ENCODE measurements around the gene WASHC4. TPM values are rescaled to one million over a fixed set of nuclear protein-coding genes. Genes with fewer than 3 reads are reported as not detected.

The WASHC4 gene
- total and polyA plus RNA-seq, 11 donors = 9.3 to 42.9 (median 23.2) TPM

DNA sequence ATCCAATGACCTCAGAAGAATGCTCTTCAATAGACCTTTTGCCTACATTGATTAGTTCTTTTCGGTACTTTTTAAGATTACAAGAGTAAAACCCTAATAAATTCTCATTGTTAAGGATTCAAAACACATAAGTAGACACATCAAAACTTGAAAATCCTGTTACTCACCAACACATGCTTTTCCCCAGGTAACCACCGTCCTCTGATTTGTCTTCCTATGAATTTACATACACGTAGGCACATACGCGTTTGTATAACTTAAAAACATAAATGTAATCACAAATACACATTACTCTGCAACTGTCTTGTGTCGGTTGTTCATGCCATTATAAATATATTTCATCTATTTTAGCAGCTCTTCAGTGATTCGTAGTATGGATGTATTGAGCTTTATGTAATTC, 910 bp upstream of the WASHC4 start:
- TF ChIP-seq, protein P1, sequence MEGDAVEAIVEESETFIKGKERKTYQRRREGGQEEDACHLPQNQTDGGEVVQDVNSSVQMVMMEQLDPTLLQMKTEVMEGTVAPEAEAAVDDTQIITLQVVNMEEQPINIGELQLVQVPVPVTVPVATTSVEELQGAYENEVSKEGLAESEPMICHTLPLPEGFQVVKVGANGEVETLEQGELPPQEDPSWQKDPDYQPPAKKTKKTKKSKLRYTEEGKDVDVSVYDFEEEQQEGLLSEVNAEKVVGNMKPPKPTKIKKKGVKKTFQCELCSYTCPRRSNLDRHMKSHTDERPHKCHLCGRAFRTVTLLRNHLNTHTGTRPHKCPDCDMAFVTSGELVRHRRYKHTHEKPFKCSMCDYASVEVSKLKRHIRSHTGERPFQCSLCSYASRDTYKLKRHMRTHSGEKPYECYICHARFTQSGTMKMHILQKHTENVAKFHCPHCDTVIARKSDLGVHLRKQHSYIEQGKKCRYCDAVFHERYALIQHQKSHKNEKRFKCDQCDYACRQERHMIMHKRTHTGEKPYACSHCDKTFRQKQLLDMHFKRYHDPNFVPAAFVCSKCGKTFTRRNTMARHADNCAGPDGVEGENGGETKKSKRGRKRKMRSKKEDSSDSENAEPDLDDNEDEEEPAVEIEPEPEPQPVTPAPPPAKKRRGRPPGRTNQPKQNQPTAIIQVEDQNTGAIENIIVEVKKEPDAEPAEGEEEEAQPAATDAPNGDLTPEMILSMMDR (IDR thresholded peaks at IDR 0.05) = no peak
- no peak for TF ChIP-seq POLR2A (IDR thresholded peaks at IDR 0.05)

DNA sequence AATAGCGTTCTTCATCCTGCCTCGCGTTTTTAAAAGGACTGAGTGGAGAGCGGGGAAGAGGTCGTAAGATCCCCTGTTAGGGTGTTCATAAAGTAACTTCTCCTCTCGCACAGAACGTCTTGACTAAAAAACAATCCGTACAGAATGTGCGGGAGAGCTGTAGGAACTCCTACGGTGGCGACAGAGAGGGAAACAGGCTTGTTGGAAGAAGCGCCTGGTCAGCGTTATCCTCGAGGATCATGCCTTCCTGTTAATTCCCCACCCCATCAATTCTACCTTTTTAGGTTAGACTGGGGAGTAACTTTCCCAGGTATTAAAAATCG, 399 bp upstream of the WASHC4 start:
- peak; percentile 18 to 63 (median 46) for ATAC-seq
- no peaks in the 10 kb centered on the region for H3K9me3 ChIP-seq
- H3K27me3 ChIP-seq = no peaks in the 10 kb centered on the region
- TF ChIP-seq, protein P1 (IDR thresholded peaks at IDR 0.05) = no peak
- TF ChIP-seq POLR2A (IDR thresholded peaks at IDR 0.05) = no peak
- H3K4me3 ChIP-seq = peak overlapping the region; percentile 64 to 99 (median 84)
- DNase-seq = no peak
- H3K27ac ChIP-seq = peak overlapping the region; percentile 84 to 99 (median 96)
- 0 to 1% (median 0%) methylated on average over 15 of the region's 15 CpGs for WGBS, 4 donors
- intact Hi-C loops (cut with DNase I) = no loop called here
- peaks cover 5 to 49% (median 27%) of the 10 kb centered on the region in 12 donors for H3K4me1 ChIP-seq
- H3K36me3 ChIP-seq = peaks cover 0 to 10% (median 8%) of the 10 kb centered on the region in 9 donors

More for the DNA sequence above, 910 bp upstream of the WASHC4 start:
- no peak for ATAC-seq
- Histone ChIP-seq H3K27me3 (no peaks in the 10 kb centered on the region), H3K27ac (peak overlapping the region in 6 of 12 donors; percentile 95 to 99 (median 97)), H3K36me3 (peaks cover 0 to 5% (median 3%) of the 10 kb centered on the region in 9 donors), H3K4me3 (peak overlapping the region; percentile 64 to 99 (median 84)), H3K4me1 (peaks cover 5 to 44% (median 27%) of the 10 kb centered on the region in 12 donors), H3K9me3 (no peaks in the 10 kb centered on the region)
- WGBS, 4 donors = 53 to 64% (median 57%) methylated on average over 7 of the region's 7 CpGs
- DNase-seq = no peak
- intact Hi-C loops (cut with DNase I) = no loop called here

DNA sequence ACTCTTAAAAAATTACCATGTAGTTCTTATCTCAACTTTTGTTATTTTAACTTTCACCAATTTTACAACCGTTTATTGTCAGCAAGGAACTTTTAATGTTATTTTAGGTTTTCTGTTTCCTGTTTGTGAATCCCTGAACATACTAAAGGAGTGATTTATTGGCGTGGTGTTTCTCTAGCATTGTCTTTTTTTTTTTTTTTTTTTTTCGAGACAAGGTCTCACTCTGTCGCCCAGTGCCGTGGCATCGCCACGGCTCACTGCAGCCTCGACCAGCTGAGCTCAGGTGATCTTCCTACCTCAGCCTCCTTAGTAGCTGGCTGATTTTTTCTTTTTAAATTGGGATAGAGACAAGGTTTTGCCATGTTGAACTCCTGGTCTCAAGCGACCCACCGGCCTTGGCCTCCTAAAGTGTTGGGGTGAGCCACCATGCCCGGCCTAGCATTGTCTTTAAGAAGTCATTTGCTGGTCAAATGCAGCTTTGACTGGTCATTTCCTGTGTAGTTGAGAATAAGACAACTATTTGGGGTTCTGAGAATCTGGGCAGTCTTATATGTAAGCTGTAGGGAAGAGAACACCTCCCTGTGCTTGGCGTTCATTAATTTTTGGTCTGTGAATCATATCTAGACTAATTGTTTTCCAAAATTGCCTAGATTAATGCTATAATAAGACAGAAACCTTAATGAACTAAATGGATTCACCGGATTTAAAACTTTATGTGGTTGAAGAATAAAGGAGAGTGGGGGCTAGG, 2.1 kb downstream of the WASHC4 start:
- H3K4me1 ChIP-seq = peaks cover 5 to 66% (median 30%) of the 10 kb centered on the region in 12 donors
- intact Hi-C loops (cut with DNase I) = no loop called here
- no peaks in the 10 kb centered on the region for H3K27me3 ChIP-seq
- ATAC-seq (no peak), DNase-seq (no peak)
- H3K4me3 ChIP-seq = peak overlapping the region in 10 of 12 donors; percentile 3 to 99 (median 83)
- TF ChIP-seq POLR2A (IDR thresholded peaks at IDR 0.05) = no peak
- TF ChIP-seq, protein P1 (IDR thresholded peaks at IDR 0.05) = no peak
- 42 to 61% (median 47%) methylated on average over 13 of the region's 13 CpGs for WGBS, 4 donors
- H3K9me3 ChIP-seq = no peaks in the 10 kb centered on the region
- H3K27ac ChIP-seq = peak overlapping the region in 8 of 12 donors; percentile 2 to 99 (median 32)
- H3K36me3 ChIP-seq = peaks cover 0 to 34% (median 29%) of the 10 kb centered on the region in 9 donors

DNA sequence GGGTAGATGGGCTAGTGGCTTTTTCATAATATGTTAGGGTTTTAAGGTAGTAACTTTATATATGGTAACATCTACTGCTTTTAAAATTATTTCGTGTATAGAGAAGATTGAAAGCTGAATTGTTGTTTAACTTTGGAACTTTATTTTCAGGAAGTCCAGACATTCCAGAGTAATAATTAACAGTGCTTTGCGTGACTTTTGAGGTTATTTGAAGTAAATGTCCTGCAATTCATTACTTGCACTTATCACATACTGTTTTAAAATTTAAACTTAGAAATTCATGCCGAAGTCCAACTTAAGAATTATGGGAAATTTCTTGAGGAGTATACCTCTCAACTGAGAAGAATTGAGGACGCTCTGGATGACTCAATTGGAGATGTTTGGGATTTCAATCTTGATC, 3.3 kb downstream of the WASHC4 start:
- no peak for TF ChIP-seq POLR2A (IDR thresholded peaks at IDR 0.05)
- TF ChIP-seq, protein P1 (IDR thresholded peaks at IDR 0.05) = no peak
- Histone ChIP-seq H3K36me3 (peaks cover 0 to 46% (median 41%) of the 10 kb centered on the region in 9 donors), H3K4me3 (peak overlapping the region in 2 of 12 donors; percentile 74 to 78), H3K4me1 (peaks cover 5 to 66% (median 30%) of the 10 kb centered on the region in 12 donors), H3K9me3 (no peaks in the 10 kb centered on the region), H3K27me3 (no peaks in the 10 kb centered on the region), H3K27ac (no peak overlapping the region)
- WGBS, 4 donors = 61 to 68% (median 65%) methylated on average over 4 of the region's 4 CpGs
- DNase-seq (no peak), ATAC-seq (no peak)
- intact Hi-C loops (cut with DNase I) = no loop called here
